ENCODE results near the gene OLFM4. TPM values are rescaled to one million over a fixed set of nuclear protein-coding genes. Genes with fewer than 3 reads are reported as not detected.

OLFM4 gene
- polyA plus RNA-seq, 2 of the 4 experiments (the other 2 are of a cell fraction) = not detected

DNA sequence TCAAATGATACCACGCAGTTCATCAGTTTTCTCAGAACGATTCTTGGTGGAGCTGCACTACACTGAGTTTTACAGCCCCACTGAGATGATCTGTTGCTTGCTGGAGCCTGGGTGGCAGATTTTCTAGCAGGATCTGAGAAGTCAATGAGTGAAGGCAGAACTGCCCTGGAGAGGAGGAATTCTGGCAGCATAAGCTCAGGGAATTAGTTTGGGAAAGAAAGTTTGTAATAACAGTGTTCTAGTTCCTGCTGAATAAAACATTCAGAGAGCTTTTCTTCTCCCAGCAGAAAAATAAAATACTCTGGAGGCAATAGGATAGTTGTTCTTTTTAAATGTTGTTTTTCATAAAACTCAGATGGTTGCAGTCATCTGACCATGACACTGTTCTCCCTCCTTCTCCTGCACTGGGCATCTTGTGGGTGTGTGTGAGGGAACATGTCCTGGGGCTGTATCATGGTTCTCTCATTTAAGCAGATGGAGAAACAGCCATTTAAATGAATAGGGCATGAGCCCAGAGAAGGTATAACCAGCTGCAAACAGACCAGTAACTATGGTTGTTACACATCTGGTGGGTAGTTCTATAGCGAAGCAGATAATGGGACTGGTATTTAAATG, 29.6 kb downstream of the OLFM4 start:
- TF ChIP-seq, protein P1, sequence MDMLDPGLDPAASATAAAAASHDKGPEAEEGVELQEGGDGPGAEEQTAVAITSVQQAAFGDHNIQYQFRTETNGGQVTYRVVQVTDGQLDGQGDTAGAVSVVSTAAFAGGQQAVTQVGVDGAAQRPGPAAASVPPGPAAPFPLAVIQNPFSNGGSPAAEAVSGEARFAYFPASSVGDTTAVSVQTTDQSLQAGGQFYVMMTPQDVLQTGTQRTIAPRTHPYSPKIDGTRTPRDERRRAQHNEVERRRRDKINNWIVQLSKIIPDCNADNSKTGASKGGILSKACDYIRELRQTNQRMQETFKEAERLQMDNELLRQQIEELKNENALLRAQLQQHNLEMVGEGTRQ (IDR thresholded peaks at IDR 0.05) = no peak
- no peak for TF ChIP-seq JUNB (IDR thresholded peaks at IDR 0.05)
- TF ChIP-seq, protein P2, sequence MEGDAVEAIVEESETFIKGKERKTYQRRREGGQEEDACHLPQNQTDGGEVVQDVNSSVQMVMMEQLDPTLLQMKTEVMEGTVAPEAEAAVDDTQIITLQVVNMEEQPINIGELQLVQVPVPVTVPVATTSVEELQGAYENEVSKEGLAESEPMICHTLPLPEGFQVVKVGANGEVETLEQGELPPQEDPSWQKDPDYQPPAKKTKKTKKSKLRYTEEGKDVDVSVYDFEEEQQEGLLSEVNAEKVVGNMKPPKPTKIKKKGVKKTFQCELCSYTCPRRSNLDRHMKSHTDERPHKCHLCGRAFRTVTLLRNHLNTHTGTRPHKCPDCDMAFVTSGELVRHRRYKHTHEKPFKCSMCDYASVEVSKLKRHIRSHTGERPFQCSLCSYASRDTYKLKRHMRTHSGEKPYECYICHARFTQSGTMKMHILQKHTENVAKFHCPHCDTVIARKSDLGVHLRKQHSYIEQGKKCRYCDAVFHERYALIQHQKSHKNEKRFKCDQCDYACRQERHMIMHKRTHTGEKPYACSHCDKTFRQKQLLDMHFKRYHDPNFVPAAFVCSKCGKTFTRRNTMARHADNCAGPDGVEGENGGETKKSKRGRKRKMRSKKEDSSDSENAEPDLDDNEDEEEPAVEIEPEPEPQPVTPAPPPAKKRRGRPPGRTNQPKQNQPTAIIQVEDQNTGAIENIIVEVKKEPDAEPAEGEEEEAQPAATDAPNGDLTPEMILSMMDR (IDR thresholded peaks at IDR 0.05) = no peak
- no peak for TF ChIP-seq NPAS2 (CRISPR knock-in tag; IDR thresholded peaks at IDR 0.05; ENCODE audit: borderline replicate concordance)
- TF ChIP-seq, protein P3, sequence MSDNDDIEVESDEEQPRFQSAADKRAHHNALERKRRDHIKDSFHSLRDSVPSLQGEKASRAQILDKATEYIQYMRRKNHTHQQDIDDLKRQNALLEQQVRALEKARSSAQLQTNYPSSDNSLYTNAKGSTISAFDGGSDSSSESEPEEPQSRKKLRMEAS (IDR thresholded peaks at IDR 0.05) = no peak
- no peak for TF ChIP-seq EHF (CRISPR knock-in tag; IDR thresholded peaks at IDR 0.05)
- TF ChIP-seq ZFP36 (IDR thresholded peaks at IDR 0.05; ENCODE audit: borderline replicate concordance, partially characterized antibody) = no peak
- TF ChIP-seq, protein P4, sequence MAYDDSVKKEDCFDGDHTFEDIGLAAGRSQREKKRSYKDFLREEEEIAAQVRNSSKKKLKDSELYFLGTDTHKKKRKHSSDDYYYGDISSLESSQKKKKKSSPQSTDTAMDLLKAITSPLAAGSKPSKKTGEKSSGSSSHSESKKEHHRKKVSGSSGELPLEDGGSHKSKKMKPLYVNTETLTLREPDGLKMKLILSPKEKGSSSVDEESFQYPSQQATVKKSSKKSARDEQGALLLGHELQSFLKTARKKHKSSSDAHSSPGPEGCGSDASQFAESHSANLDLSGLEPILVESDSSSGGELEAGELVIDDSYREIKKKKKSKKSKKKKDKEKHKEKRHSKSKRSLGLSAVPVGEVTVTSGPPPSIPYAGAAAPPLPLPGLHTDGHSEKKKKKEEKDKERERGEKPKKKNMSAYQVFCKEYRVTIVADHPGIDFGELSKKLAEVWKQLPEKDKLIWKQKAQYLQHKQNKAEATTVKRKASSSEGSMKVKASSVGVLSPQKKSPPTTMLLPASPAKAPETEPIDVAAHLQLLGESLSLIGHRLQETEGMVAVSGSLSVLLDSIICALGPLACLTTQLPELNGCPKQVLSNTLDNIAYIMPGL (CRISPR knock-in tag; IDR thresholded peaks at IDR 0.05; ENCODE audit: borderline replicate concordance) = no peak
- no peak for TF ChIP-seq POLR2A (IDR thresholded peaks at IDR 0.05; ENCODE audit: low read length)
- TF ChIP-seq, protein P5, sequence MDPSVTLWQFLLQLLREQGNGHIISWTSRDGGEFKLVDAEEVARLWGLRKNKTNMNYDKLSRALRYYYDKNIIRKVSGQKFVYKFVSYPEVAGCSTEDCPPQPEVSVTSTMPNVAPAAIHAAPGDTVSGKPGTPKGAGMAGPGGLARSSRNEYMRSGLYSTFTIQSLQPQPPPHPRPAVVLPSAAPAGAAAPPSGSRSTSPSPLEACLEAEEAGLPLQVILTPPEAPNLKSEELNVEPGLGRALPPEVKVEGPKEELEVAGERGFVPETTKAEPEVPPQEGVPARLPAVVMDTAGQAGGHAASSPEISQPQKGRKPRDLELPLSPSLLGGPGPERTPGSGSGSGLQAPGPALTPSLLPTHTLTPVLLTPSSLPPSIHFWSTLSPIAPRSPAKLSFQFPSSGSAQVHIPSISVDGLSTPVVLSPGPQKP (IDR thresholded peaks at IDR 0.05; ENCODE audit: low read depth, low read length) = no peak
- TF ChIP-seq RAD21 (conservative IDR thresholded peaks at IDR 0.05 in 1 of 2, IDR thresholded peaks at IDR 0.05 in 1 of 2) = no peak
- no peak for TF ChIP-seq ZSCAN20 (CRISPR knock-in tag; IDR thresholded peaks at IDR 0.05)
- no peak for TF ChIP-seq TFCP2L1 (CRISPR knock-in tag; IDR thresholded peaks at IDR 0.05)
- TF ChIP-seq HEYL (CRISPR knock-in tag; IDR thresholded peaks at IDR 0.05) = no peak
- no peak for TF ChIP-seq ESRRA (IDR thresholded peaks at IDR 0.05; ENCODE audit: borderline replicate concordance, low read length)
- TF ChIP-seq MYC (IDR thresholded peaks at IDR 0.05; ENCODE audit: borderline replicate concordance, low read length) = no peak
- TF ChIP-seq, protein P6, sequence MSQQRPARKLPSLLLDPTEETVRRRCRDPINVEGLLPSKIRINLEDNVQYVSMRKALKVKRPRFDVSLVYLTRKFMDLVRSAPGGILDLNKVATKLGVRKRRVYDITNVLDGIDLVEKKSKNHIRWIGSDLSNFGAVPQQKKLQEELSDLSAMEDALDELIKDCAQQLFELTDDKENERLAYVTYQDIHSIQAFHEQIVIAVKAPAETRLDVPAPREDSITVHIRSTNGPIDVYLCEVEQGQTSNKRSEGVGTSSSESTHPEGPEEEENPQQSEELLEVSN (IDR thresholded peaks at IDR 0.05; ENCODE audit: borderline replicate concordance, low read depth) = no peak
- TF ChIP-seq ZNF302 (CRISPR knock-in tag; IDR thresholded peaks at IDR 0.05) = no peak
- TF ChIP-seq, protein P7, sequence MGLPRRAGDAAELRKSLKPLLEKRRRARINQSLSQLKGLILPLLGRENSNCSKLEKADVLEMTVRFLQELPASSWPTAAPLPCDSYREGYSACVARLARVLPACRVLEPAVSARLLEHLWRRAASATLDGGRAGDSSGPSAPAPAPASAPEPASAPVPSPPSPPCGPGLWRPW (IDR thresholded peaks at IDR 0.05) = no peak
- no peak for TF ChIP-seq HOXB13 (CRISPR knock-in tag; IDR thresholded peaks at IDR 0.05; ENCODE audit: low read depth)
- no peak for ATAC-seq
- ChIA-PET POLR2A (no interaction called here), CTCF (no interaction called here)
- 10% methylated on average over 3 of the region's 3 CpGs for WGBS (ENCODE audit: missing lambda C conversion rate)
- no peak for FAIRE-seq
- Histone ChIP-seq H3K4me1 (no peaks in the 10 kb centered on the region), H3K27ac (no peak overlapping the region), H3K4me2 (no peak overlapping the region), H3K4me3 (no peak overlapping the region), H3K9me3 (no peaks in the 10 kb centered on the region)
- DNase-seq (ENCODE audit: low read depth in 1 of 2, low spot score in 1 of 2) = no peak
